HepG2 (cell line): ENCODE results near the gene ARL10. TPM values are rescaled to one million over a fixed set of nuclear protein-coding genes. Genes with fewer than 3 reads are reported as not detected.

ENCODE experiments used
- ARHGAP35 ChIP-seq: sonication (generic); formaldehyde crosslinking; IDR thresholded peaks from 2 replicates; pipeline ENCODE4 v1.9.0; 2022; ENCODE audit warnings: mild to moderate bottlenecking, inconsistent platforms, moderate library complexity, missing genetic modification reagents, borderline replicate concordance
- CBX5 ChIP-seq: sonication (generic); formaldehyde crosslinking; IDR thresholded peaks from 2 replicates; pipeline ENCODE4 v1.4.0; 2020; ENCODE audit warnings: missing genetic modification reagents, borderline replicate concordance
- CENPT ChIP-seq: sonication (generic); formaldehyde crosslinking; IDR thresholded peaks from 2 replicates; pipeline ENCODE4 v1.8.0; 2022; ENCODE audit warnings: low read depth, mild to moderate bottlenecking, moderate library complexity, missing genetic modification reagents
- GPN1 ChIP-seq: sonication (generic); formaldehyde crosslinking; IDR thresholded peaks from 2 replicates; pipeline ENCODE4 v1.5.1; 2020; ENCODE audit warnings: missing genetic modification reagents, borderline replicate concordance
- MXD1 ChIP-seq: sonication (generic); formaldehyde crosslinking; IDR thresholded peaks from 2 replicates; pipeline ENCODE4 v1.4.0; 2020; ENCODE audit warnings: mild to moderate bottlenecking, missing genetic modification reagents
- MXD3 ChIP-seq: IDR thresholded peaks from 2 replicates; pipeline ENCODE4 v1.6.1; 2016; ENCODE audit warnings: mild to moderate bottlenecking, missing biosample characterization, missing genetic modification reagents
- NCOR1 ChIP-seq: fragments of 200-600 bp; sonication (generic); IDR thresholded peaks from 2 replicates; pipeline ENCODE4 v1.7.0; 2017; ENCODE audit warnings: antibody characterized with exemption, low read length, borderline replicate concordance
- NFYB ChIP-seq: sonication (generic); formaldehyde crosslinking; IDR thresholded peaks from 2 replicates; pipeline ENCODE4 v1.4.0; 2020; ENCODE audit warnings: missing genetic modification reagents
- NFYC ChIP-seq: IDR thresholded peaks from 2 replicates; pipeline ENCODE4 v1.6.1; 2016; ENCODE audit warnings: missing genetic modification reagents, missing compliant biosample characterization
- NR2F6 ChIP-seq, 2 experiments: IDR thresholded peaks; 2 replicates each; pipeline ENCODE4 v1.6.1; 2016; ENCODE audit warnings: antibody characterized with exemption in 1 of 2, mild to moderate bottlenecking in 1 of 2
- RCOR2 ChIP-seq: IDR thresholded peaks from 2 replicates; pipeline ENCODE4 v1.6.1; 2016; ENCODE audit warnings: missing biosample characterization, missing genetic modification reagents
- RERE ChIP-seq: IDR thresholded peaks from 2 replicates; pipeline ENCODE4 v1.6.1; 2016; ENCODE audit warnings: low read depth, missing genetic modification reagents, missing compliant biosample characterization
- SMAD1 ChIP-seq: sonication (generic); formaldehyde crosslinking; IDR thresholded peaks from 2 replicates; pipeline ENCODE4 v1.4.0; 2020; ENCODE audit warnings: missing genetic modification reagents, low read depth, mild to moderate bottlenecking, borderline replicate concordance
- SRSF9 ChIP-seq: fragments of 200-400 bp; formaldehyde crosslinking; IDR thresholded peaks from 2 replicates; pipeline ENCODE4 v1.6.1; 2018; ENCODE audit warnings: borderline replicate concordance, mild to moderate bottlenecking, low read depth, low read length; ENCODE audit not compliant: insufficient read depth, poor library complexity, severe bottlenecking
- SUZ12 ChIP-seq: fragments of 150-350 bp; IDR thresholded peaks from 2 replicates; pipeline ENCODE4 v1.6.1; 2014; ENCODE audit warnings: low read depth, low read length
- TFDP2 ChIP-seq: sonication (generic); formaldehyde crosslinking; IDR thresholded peaks from 2 replicates; pipeline ENCODE4 v1.4.0; 2020; ENCODE audit warnings: missing genetic modification reagents
- ZBTB34 ChIP-seq: sonication (generic); formaldehyde crosslinking; IDR thresholded peaks from 2 replicates; pipeline ENCODE4 v1.8.0; 2022; ENCODE audit warnings: mild to moderate bottlenecking, missing genetic modification reagents
- ZNF501 ChIP-seq: sonication (generic); formaldehyde crosslinking; IDR thresholded peaks from 2 replicates; pipeline ENCODE4 v1.5.1; 2020; ENCODE audit warnings: mild to moderate bottlenecking, moderate library complexity, missing genetic modification reagents
- ZNF577 ChIP-seq: sonication (generic); formaldehyde crosslinking; IDR thresholded peaks from 2 replicates; pipeline ENCODE4 v1.4.0; 2020; ENCODE audit warnings: mild to moderate bottlenecking, low read depth, missing genetic modification reagents, borderline replicate concordance
- ZNF678 ChIP-seq: sonication (generic); formaldehyde crosslinking; IDR thresholded peaks from 2 replicates; pipeline ENCODE4 v1.4.0; 2020; ENCODE audit warnings: mild to moderate bottlenecking, missing genetic modification reagents
- polyA plus RNA-seq, 8 experiments: library from polyadenylated mRNA; depleted of rRNA in 3 of 8; stranded (reverse) in 7 of 8; unstranded in 1 of 8; fragments of >200 nt; fragmentation: Illumina TruSeq in 4 of 8; extraction: Trizol in 4 of 8; gene quantifications; 2 replicates each; pipeline versions ENCODE4 v1.2.1 to v1.2.3, GENCODE V29; 2011 to 2016; ENCODE audit warnings: low read depth in 4 of 8, missing spikeins in 1 of 8, mixed read lengths in 1 of 8; ENCODE audit not compliant: insufficient read depth in 1 of 8
- total RNA-seq, 5 experiments: library from RNA; depleted of rRNA; stranded (reverse); fragments of >200 nt; fragmentation: Illumina TruSeq; extraction: Trizol; gene quantifications; 2 replicates each; pipeline ENCODE4 v1.2.3, GENCODE V29; 2016; ENCODE audit warnings: low read depth in 1 of 5

ARL10 gene
- total and polyA plus RNA-seq, 2 of the 13 experiments (the other 11 are each of a cell fraction or from before 2014, with no cell fraction given) = 0.18 to 0.50 TPM

- TF ChIP-seq MXD1 (CRISPR knock-in tag) (peak; percentile 98; the same call in 1 of the 2 replicates), CBX5 (CRISPR knock-in tag) (peak; percentile 84), ZNF577 (CRISPR knock-in tag) (no peak), CENPT (CRISPR knock-in tag) (no peak; the same call in 1 of the 2 replicates), NR2F6 (IDR thresholded peaks at IDR 0.05) (peak; percentile 68; the same call in 1 of the 2 replicates), NR2F6 (CRISPR knock-in tag; IDR thresholded peaks at IDR 0.05) (peak; percentile 72; the same call in 1 of the 2 replicates), NCOR1 (peak; percentile 60; the same call in 1 of the 2 replicates), ARHGAP35 (CRISPR knock-in tag) (peak; percentile 44; the same call in 1 of the 2 replicates), SMAD1 (CRISPR knock-in tag) (peak; percentile 76; the same call in 1 of the 2 replicates), SRSF9 (no peak), MXD3 (CRISPR knock-in tag) (peak; percentile 95), NFYC (peak; percentile 70), SUZ12 (peak; percentile 78), ZNF678 (CRISPR knock-in tag) (peak; percentile 91), GPN1 (CRISPR knock-in tag) (no peak), ZNF501 (peak; percentile 98), RERE (CRISPR knock-in tag) (0 out of 2 replicates have a peak, but pooled peaks have one; percentile 6), RCOR2 (no peak), NFYB (CRISPR knock-in tag) (no peak), ZBTB34 (peak; percentile 72; the same call in 1 of the 2 replicates), TFDP2 (peak; percentile 84)
These were observed 23.3 kb downstream of the ARL10 start, which contains the start of the genes HIGD2A and NOP16 (continued) for GRCh38 chr5:176388444-176389134.
